Nephron progenitor cell (in vitro differentiated cells): ENCODE results near the gene ATM.

Experiments
- DNase-seq: peaks from one replicate; pipeline ENCODE4 v3.0.0; 2021
- H3K27ac Mint-ChIP-seq: 2 replicates; pipeline ENCODE4 v1.8.0; 2021; ENCODE audit warnings: mild to moderate bottlenecking, moderate library complexity, mixed read lengths
- H3K27me3 Mint-ChIP-seq: 2 replicates; pipeline ENCODE4 v1.8.0; 2021; ENCODE audit warnings: mild to moderate bottlenecking, low read depth, mixed read lengths; ENCODE audit not compliant: poor library complexity
- H3K36me3 Mint-ChIP-seq: 2 replicates; pipeline ENCODE4 v1.8.0; 2021; ENCODE audit warnings: low read depth, mixed read lengths
- H3K4me1 Mint-ChIP-seq: 2 replicates; pipeline ENCODE4 v1.8.0; 2021; ENCODE audit warnings: mixed read lengths
- H3K4me3 Mint-ChIP-seq: 2 replicates; pipeline ENCODE4 v1.8.0; 2021; ENCODE audit warnings: mild to moderate bottlenecking, moderate library complexity, mixed read lengths
- H3K9me3 Mint-ChIP-seq: 2 replicates; pipeline ENCODE4 v1.8.0; 2021; ENCODE audit warnings: mild to moderate bottlenecking, moderate library complexity, mixed read lengths
- CTCF ChIP-seq: fragments of 200-600 bp; sonication (generic); IDR thresholded peaks from 2 replicates; pipeline ENCODE4 v1.5.0; 2021; ENCODE audit warnings: antibody characterized with exemption

The ATM gene

GRCh38 chr11:108302121-108302785, 79.4 kb downstream of the ATM start:
- no peaks in the 10 kb centered on the region for H3K9me3 Mint-ChIP-seq
- no peaks in the 10 kb centered on the region for H3K27me3 Mint-ChIP-seq
- H3K4me1 Mint-ChIP-seq: no peaks in the 10 kb centered on the region
- no peak overlapping the region for H3K4me3 Mint-ChIP-seq
- no peak for TF ChIP-seq CTCF
- peaks cover 55% of the 10 kb centered on the region for H3K36me3 Mint-ChIP-seq
- DNase-seq: no peak
- H3K27ac Mint-ChIP-seq: peak overlapping the region; percentile 61

DNA sequence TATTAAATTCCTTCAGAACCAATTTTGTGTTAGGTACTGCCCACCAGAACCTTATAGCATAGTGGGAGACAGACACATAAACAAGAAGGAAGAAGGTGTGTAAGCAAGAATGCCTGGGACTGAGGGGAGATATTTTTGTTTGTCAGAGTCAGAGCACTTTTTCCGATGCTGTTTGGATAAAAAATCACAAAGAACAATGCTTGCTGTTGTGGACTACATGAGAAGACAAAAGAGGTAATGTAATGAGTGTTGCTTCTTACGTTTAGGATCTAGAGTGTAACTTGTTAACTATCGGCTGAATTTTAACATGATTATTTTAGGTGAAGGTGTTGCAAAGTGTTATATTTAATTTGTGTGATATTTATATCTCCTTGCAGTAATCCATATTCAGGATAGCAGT, 84.9 kb downstream of the ATM start:
- Mint-ChIP-seq H3K9me3 (no peaks in the 10 kb centered on the region), H3K4me3 (no peak overlapping the region), H3K4me1 (no peaks in the 10 kb centered on the region), H3K27ac (no peak overlapping the region), H3K27me3 (no peaks in the 10 kb centered on the region), H3K36me3 (peaks cover 42% of the 10 kb centered on the region)
- DNase-seq: no peak
- TF ChIP-seq CTCF: no peak

GRCh38 chr11:108313444-108313843, 90.6 kb downstream of the ATM start:
- no peaks in the 10 kb centered on the region for H3K27me3 Mint-ChIP-seq
- H3K4me3 Mint-ChIP-seq: no peak overlapping the region
- DNase-seq: no peak
- H3K9me3 Mint-ChIP-seq: no peaks in the 10 kb centered on the region
- no peak for TF ChIP-seq CTCF
- no peaks in the 10 kb centered on the region for H3K4me1 Mint-ChIP-seq
- peak overlapping the region; percentile 50 for H3K27ac Mint-ChIP-seq
- H3K36me3 Mint-ChIP-seq: peaks cover 40% of the 10 kb centered on the region

DNA sequence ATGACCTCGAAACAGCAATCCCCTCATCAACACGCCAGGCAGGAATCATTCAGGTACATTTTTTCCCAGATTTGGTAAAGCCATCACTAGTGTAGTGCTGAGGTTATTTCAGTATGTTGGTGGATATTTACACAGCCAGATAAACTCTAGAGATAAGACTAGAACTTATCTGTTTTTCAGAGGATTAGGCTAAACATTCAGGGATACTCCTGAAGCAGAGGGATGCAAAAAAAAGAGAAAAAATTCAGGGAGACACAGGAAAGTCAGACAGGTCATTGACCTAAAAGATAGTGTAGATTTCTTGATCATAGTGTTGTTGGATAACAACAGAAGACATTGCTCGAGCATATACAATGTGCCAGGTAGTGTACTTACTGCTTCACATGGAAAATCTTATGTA, 93.2 kb downstream of the ATM start:
- H3K4me1 Mint-ChIP-seq: no peaks in the 10 kb centered on the region
- DNase-seq: no peak
- no peak overlapping the region for H3K27ac Mint-ChIP-seq
- H3K4me3 Mint-ChIP-seq: no peak overlapping the region
- no peaks in the 10 kb centered on the region for H3K9me3 Mint-ChIP-seq
- H3K36me3 Mint-ChIP-seq: peaks cover 49% of the 10 kb centered on the region
- no peaks in the 10 kb centered on the region for H3K27me3 Mint-ChIP-seq
- TF ChIP-seq CTCF: no peak

DNA sequence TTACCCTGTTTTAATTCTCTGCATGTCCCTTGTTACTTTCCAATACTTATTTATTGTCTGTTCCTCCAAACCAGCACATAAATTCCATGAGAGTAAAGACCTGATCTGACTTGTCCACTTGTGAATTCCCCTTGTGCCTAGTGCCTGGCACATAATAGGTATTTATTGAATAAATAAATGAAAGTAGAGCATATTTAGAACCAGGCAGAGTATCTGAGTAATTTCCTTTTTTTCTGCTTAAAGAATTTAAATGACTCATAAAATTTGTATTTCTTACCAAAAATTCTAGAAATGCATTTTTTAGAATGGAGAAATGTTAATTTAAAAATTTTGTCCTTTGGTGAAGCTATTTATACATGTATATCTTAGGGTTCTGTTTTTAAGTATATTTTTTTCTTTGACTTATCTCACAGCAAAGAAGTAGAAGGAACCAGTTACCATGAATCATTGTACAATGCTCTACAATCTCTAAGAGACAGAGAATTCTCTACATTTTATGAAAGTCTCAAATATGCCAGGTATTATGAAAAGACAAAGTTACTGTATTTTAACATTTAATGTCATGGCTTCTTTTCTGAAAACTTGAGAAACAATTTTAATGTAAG, 96.8 kb downstream of the ATM start:
- peaks cover 43% of the 10 kb centered on the region for H3K36me3 Mint-ChIP-seq
- H3K27ac Mint-ChIP-seq: no peak overlapping the region
- no peaks in the 10 kb centered on the region for H3K9me3 Mint-ChIP-seq
- H3K27me3 Mint-ChIP-seq: no peaks in the 10 kb centered on the region
- H3K4me1 Mint-ChIP-seq: no peaks in the 10 kb centered on the region
- no peak for TF ChIP-seq CTCF
- H3K4me3 Mint-ChIP-seq: no peak overlapping the region
- DNase-seq: no peak

DNA sequence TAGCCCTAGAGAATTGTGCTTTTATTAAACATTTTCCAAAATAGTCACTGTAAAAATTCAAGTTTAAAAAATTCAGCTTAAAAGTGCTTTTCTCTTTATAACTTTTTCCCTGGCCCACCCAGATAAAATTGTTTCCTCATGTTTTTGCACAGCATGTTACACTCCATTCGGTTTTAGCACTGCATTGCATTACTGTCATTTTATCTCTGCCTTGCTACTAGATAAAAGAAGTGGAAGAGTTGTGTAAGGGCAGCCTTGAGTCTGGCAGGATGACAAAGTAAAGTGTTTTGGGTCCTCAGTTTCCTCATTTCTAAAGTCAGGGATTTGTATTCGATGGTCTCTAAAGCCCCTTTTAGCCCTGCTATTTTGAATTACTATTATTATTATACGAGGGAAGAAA, 99.8 kb downstream of the ATM start:
- no peak for DNase-seq
- H3K27me3 Mint-ChIP-seq: no peaks in the 10 kb centered on the region
- H3K4me3 Mint-ChIP-seq: no peak overlapping the region
- no peak for TF ChIP-seq CTCF
- no peaks in the 10 kb centered on the region for H3K4me1 Mint-ChIP-seq
- peaks cover 40% of the 10 kb centered on the region for H3K36me3 Mint-ChIP-seq
- H3K27ac Mint-ChIP-seq: peak overlapping the region; percentile 43
- no peaks in the 10 kb centered on the region for H3K9me3 Mint-ChIP-seq
